Measurements from ENCODE around the gene STMND1. TPM values are rescaled to one million over a fixed set of nuclear protein-coding genes. Genes with fewer than 3 reads are reported as not detected.

STMND1 gene
- total RNA-seq, 1 experiment from 2014 or later: not detected

GRCh38 chr6:17059022-17059421, 42.8 kb upstream of the STMND1 start:
- H3K27me3 Mint-ChIP-seq (ENCODE audit: low read depth): peaks cover 2% of the 10 kb centered on the region; the same call in 1 of the 2 replicates
- TF ChIP-seq CTCF (conservative IDR thresholded peaks at IDR 0.05): no peak

More at GRCh38 chr6:17059022-17059421, 42.8 kb upstream of the STMND1 start:
- Histone ChIP-seq H3K56ac (ENCODE audit: insufficient read length, low read depth, low read length) (no peak overlapping the region), H2AFZ (ENCODE audit: low read length) (no peak overlapping the region), H3T11ph (ENCODE audit: low read length) (no peak overlapping the region), H2BK20ac (ENCODE audit: low read depth, low read length, poor library complexity, severe bottlenecking) (no peak overlapping the region), H3K23ac (ENCODE audit: insufficient read length, low read depth, low read length) (no peak overlapping the region), H3K4me1 (ENCODE audit: insufficient read depth, low read length) (no peaks in the 10 kb centered on the region), H3K27ac (ENCODE audit: insufficient read length, low read depth, low read length) (no peak overlapping the region), H2BK12ac (ENCODE audit: insufficient read length, low read depth, low read length) (no peak overlapping the region), H2BK15ac (ENCODE audit: low read depth, low read length) (no peak overlapping the region), H4K8ac (replicated peaks; ENCODE audit: insufficient read length, low read depth, low read length) (no peak overlapping the region), H3K79me2 (ENCODE audit: insufficient read depth, low read length) (no peaks in the 10 kb centered on the region), H4K20me1 (ENCODE audit: control insufficient read depth, insufficient read depth, insufficient read length) (no peaks in the 10 kb centered on the region), H2BK5ac (ENCODE audit: insufficient read length, low read length) (no peak overlapping the region), H3K27me3 (ENCODE audit: insufficient read depth, low read length) (no peaks in the 10 kb centered on the region), H2BK120ac (ENCODE audit: low read depth, low read length, poor library complexity, severe bottlenecking) (no peak overlapping the region), H4K5ac (ENCODE audit: insufficient read length, low read depth, low read length) (no peak overlapping the region), H3K79me1 (ENCODE audit: insufficient read depth, low read depth, low read length, poor library complexity, severe bottlenecking) (no peaks in the 10 kb centered on the region), H3K14ac (ENCODE audit: insufficient read depth, low read length) (no peak overlapping the region), H3K9me3 (ENCODE audit: control insufficient read depth, low read depth, low read length) (no peaks in the 10 kb centered on the region), H3K23me2 (ENCODE audit: insufficient read length, low read depth, low read length, poor library complexity, severe bottlenecking) (no peaks in the 10 kb centered on the region), H3K4me2 (ENCODE audit: insufficient read depth, insufficient read length, low read length) (no peak overlapping the region), H3K4ac (ENCODE audit: low read depth, low read length) (no peak overlapping the region), H3K18ac (ENCODE audit: insufficient read length, low read depth, low read length) (no peak overlapping the region), H3K9ac (ENCODE audit: extremely low read depth, insufficient read length, low read length) (no peak overlapping the region), H4K91ac (ENCODE audit: insufficient read length, low read depth, low read length) (no peak overlapping the region), H2AK5ac (ENCODE audit: insufficient read length, low read length) (no peak overlapping the region)
- H3K27ac Mint-ChIP-seq: peak overlapping the region in 1 of 3 experiments; percentile 9; a peak in 1 of 7 replicates
- H3K9me3 Mint-ChIP-seq: no peaks in the 10 kb centered on the region
- no peak overlapping the region for H3K4me3 Mint-ChIP-seq
- no peaks in the 10 kb centered on the region for H3K4me1 Mint-ChIP-seq
- H3K36me3 Mint-ChIP-seq (ENCODE audit: insufficient read depth in 1 of 3, low read depth in 3 of 3): no peaks in the 10 kb centered on the region
- DNase-seq: no peak
- no CpG with 5 or more reads among the region's 7 CpGs for WGBS (ENCODE audit: extremely low coverage, insufficient read length, low lambda C conversion rate)
